Subcutaneous adipose tissue (tissue), 4 donors: Measurements from ENCODE around the gene FRMPD4. TPM values are rescaled to one million over a fixed set of nuclear protein-coding genes. Genes with fewer than 3 reads are reported as not detected.

Source experiments
- CTCF ChIP-seq: fragments of 450-650 bp; IDR thresholded peaks from one replicate; pipeline ENCODE4 v1.5.1; 2016; ENCODE audit warnings: low read depth, mild to moderate bottlenecking, control low read depth, antibody characterized with exemption, moderate library complexity
- total RNA-seq, 4 donors: library from RNA; depleted of rRNA; stranded (reverse); fragments of >200 nt; gene quantifications; one replicate each; pipeline ENCODE4 v1.1.0, GENCODE V29; 2016

FRMPD4 gene
- total RNA-seq, 4 donors from 2014 or later, result 0.17 to 0.44 (median 0.19) TPM; not detected in 1

GRCh38 chrX:12581546-12581945 is 443.3 kb downstream of the FRMPD4 start:
- no peak for TF ChIP-seq CTCF

GRCh38 chrX:12582649-12583048 is 444.4 kb downstream of the FRMPD4 start:
- TF ChIP-seq CTCF, result no peak

GRCh38 chrX:12583543-12583942 is 445.3 kb downstream of the FRMPD4 start:
- TF ChIP-seq CTCF, result no peak

DNA sequence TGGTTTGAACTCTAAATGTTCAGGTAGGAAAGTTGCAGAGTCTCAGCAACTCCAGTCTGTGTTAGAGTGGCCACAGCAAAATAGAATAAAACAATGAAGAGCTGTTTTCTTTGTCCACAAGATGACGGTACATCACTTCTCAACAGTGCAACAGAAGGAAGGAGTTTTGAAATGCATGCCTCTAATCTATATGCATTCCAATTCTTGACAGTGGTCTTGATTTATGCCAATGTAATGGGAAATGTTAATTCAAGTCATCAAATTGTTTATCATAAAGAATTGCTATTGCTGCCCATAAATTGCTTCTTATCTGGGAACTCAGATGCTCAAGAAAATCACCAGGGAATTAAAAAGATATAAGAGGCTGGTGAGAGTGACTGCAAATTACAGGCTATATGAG is 457.4 kb downstream of the FRMPD4 start:
- no peak for TF ChIP-seq CTCF

GRCh38 chrX:12610079-12610478 is 471.8 kb downstream of the FRMPD4 start:
- no peak for TF ChIP-seq CTCF

DNA sequence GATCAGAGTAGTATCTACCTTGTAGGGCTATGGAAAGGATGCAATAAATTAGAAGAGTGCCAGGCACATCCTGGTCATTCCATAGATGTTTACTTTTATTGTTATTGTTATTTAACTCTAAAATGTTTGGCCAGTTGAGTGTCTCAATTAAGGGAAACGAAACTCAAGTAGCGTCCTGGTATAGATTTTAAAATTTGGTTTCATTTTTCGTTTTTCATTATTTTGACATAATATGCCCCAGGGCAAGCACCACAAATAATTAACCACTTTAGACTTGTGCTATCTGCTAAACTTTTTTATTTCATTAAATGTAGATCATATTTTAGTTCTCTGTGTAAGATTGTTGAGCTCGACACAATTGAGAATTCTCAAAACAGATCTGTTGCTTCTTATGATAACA is 473.2 kb downstream of the FRMPD4 start:
- no peak for TF ChIP-seq CTCF

DNA sequence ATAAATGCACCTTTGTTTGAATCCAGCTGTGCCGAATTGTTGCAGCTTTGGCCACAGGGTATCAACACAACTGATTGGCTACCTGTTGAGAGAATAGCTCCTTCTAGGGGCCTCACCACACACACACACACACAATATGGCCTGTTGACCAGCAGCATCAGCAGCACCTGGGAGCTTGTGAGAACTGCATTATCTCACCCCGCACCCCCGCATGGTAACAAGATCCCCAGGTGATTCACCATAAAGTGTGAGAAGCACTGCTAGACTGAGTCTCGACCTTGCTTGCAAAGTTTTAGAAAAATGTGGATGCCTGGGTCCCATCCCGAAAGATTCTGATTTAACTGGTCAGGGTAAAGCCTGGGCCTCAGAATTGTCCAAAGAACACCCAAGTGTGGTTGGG is 476.0 kb downstream of the FRMPD4 start:
- TF ChIP-seq CTCF, result no peak
